Vagina (tissue), 2 donors: ENCODE measurements around the gene TSC1.

Source experiments
- CTCF ChIP-seq, 3 experiments: fragments of 450-650 bp in 2 of 3; fragments of 200-600 bp in 1 of 3; sonication (generic) in 1 of 3; IDR thresholded peaks; one replicate each; pipeline ENCODE4 v1.5.1; 2017 to 2019; ENCODE audit warnings: antibody characterized with exemption in 3 of 3, mild to moderate bottlenecking in 2 of 3, moderate library complexity in 2 of 3
- POLR2A ChIP-seq, 2 donors: fragments of 450-650 bp; IDR thresholded peaks; one replicate each; pipeline ENCODE4 v1.6.1; 2017; ENCODE audit warnings: antibody characterized with exemption in 2 of 2, mild to moderate bottlenecking in 2 of 2, moderate library complexity in 2 of 2

- no peak for TF ChIP-seq CTCF (IDR thresholded peaks at IDR 0.05)
- no peak for TF ChIP-seq POLR2A (IDR thresholded peaks at IDR 0.05)
Observed at GRCh38 chr9:132975961-132976360, 31.5 kb upstream of the TSC1 start.
